Stomach (tissue), 9 donors: ENCODE measurements around the gene GCC1. TPM values are rescaled to one million over a fixed set of nuclear protein-coding genes. Genes with fewer than 3 reads are reported as not detected.

Experiments
- DNase-seq, 2 donors: peaks; one replicate each; pipeline versions ENCODE4 v3.0.0 to v3.0.0-alpha.2; 2013 to 2019
- H3K27ac ChIP-seq, 5 donors: fragments of 200-600 bp in 4 of 5; sonication (generic) in 4 of 5; one replicate each; pipeline ENCODE4 v1.5.1; 2013 to 2019; ENCODE audit warnings: mild to moderate bottlenecking in 1 of 5, moderate library complexity in 1 of 5
- H3K27me3 ChIP-seq, 3 donors: fragments of 200-600 bp; sonication (generic); one replicate each; pipeline ENCODE4 v1.5.1; 2017 to 2019; ENCODE audit warnings: mixed run types in 1 of 3
- H3K36me3 ChIP-seq, 4 donors: fragments of 200-600 bp; sonication (generic); 1 replicate in 3 of 4; 2 replicates in 1 of 4; pipeline ENCODE4 v1.5.1; 2016 to 2019
- H3K4me1 ChIP-seq, 4 donors: fragments of 200-600 bp; sonication (generic); one replicate each; pipeline ENCODE4 v1.5.1; 2016 to 2019
- H3K4me3 ChIP-seq, 4 donors: fragments of 200-600 bp; sonication (generic) in 3 of 4; one replicate each; pipeline ENCODE4 v1.5.1; 2016 to 2019; ENCODE audit warnings: mild to moderate bottlenecking in 1 of 4
- H3K9me3 ChIP-seq, 4 donors: fragments of 200-600 bp; sonication (generic); one replicate each; pipeline ENCODE4 v1.5.1; 2016 to 2019
- EP300 ChIP-seq: sonication (generic); formaldehyde crosslinking; IDR thresholded peaks from one replicate; pipeline ENCODE4 v1.6.1; 2017; ENCODE audit warnings: antibody characterized with exemption
- POLR2A ChIP-seq, 4 donors: fragments of 450-650 bp; IDR thresholded peaks; one replicate each; pipeline ENCODE4 v1.6.1; 2016; ENCODE audit warnings: antibody characterized with exemption in 4 of 4, control low read depth in 2 of 4, mild to moderate bottlenecking in 1 of 4, moderate library complexity in 1 of 4
- POLR2AphosphoS5 ChIP-seq, 3 donors: sonication (generic); formaldehyde crosslinking; IDR thresholded peaks; one replicate each; pipeline ENCODE4 v1.6.1; 2016; ENCODE audit warnings: antibody characterized with exemption in 3 of 3
- WGBS, 5 donors: extraction: QIAGEN DNeasy Blood & Tissue Kit in 3 of 5; methylation state at CpG; one replicate each; pipeline versions ENCODE4 v1.1.5 to v1.1.7; 2013 to 2018; 5-methylcytosine and 5-hydroxymethylcytosine counted together
- intact Hi-C: fragments of 100-400 bp; cut with DNase I; formaldehyde crosslinking; loops from one replicate; pipeline ENCODE4 v1.15.1; 2023; ENCODE audit warnings: low total_unique reads
- polyA plus RNA-seq, 3 donors: library from polyadenylated mRNA; stranded (reverse); fragments of 200-250 nt; gene quantifications; one replicate each; pipeline ENCODE4 v1.2.3, GENCODE V29; 2013
- total RNA-seq, 5 donors: library from RNA; depleted of rRNA; stranded (reverse); fragments of >200 nt; gene quantifications; one replicate each; pipeline versions ENCODE4 v1.1.0 to v1.2.3, GENCODE V29; 2014 to 2016
- TF ChIP-seq, protein P1 (sequence below), 7 experiments: fragments of 450-650 bp in 4 of 7; fragments of 200-600 bp in 3 of 7; sonication (generic) in 3 of 7; IDR thresholded peaks; one replicate each; pipeline ENCODE4 v1.5.1; 2016 to 2019; ENCODE audit warnings: antibody characterized with exemption in 7 of 7, control low read depth in 2 of 7, mild to moderate bottlenecking in 1 of 7
- donor health status: healthy with polysubstance abuse.
- donor health status: Bipolar disorder and iron deficiency.
- donor health status: healthy.

GCC1 gene
- total and polyA plus RNA-seq, 8 donors, result 2.9 to 37.9 (median 10.2) TPM

DNA sequence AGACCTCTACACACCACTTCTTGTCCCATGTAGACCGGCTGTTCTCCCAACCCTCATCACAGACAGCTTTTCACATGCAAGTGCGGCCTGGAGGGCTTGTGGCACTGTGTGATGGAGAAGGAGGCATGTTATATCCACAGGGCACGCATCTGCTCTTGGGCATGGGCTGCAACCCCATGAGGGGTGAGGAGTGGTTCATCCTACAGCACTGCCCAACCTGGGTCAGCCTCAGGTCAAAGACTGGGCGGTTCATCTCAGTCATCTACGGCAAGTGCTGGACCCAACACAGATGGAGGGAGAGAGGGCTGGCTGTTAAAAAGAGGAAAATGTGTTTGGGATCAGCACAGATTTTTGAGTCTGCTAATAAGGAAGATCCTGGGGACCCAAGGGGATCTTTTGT, 10.3 kb upstream of the GCC1 start:
- WGBS, 5 donors, result 88 to 96% (median 93%) methylated on average over 5 of the region's 5 CpGs
- Histone ChIP-seq H3K27ac (no peak overlapping the region), H3K9me3 (no peaks in the 10 kb centered on the region), H3K27me3 (no peaks in the 10 kb centered on the region), H3K36me3 (peaks cover 14 to 19% (median 18%) of the 10 kb centered on the region in 4 donors), H3K4me3 (no peak overlapping the region), H3K4me1 (peaks cover 0 to 6% (median 0%) of the 10 kb centered on the region in 4 donors)
- no peak for DNase-seq
- intact Hi-C loops, result loop anchor here (10.0 kb wide), 1 partner anchor 49 kb away; no protein-coding TSS in a partner anchor
- TF ChIP-seq POLR2A (IDR thresholded peaks at IDR 0.05) (no peak), POLR2AphosphoS5 (IDR thresholded peaks at IDR 0.05) (no peak), EP300 (no peak)
- TF ChIP-seq, protein P1, sequence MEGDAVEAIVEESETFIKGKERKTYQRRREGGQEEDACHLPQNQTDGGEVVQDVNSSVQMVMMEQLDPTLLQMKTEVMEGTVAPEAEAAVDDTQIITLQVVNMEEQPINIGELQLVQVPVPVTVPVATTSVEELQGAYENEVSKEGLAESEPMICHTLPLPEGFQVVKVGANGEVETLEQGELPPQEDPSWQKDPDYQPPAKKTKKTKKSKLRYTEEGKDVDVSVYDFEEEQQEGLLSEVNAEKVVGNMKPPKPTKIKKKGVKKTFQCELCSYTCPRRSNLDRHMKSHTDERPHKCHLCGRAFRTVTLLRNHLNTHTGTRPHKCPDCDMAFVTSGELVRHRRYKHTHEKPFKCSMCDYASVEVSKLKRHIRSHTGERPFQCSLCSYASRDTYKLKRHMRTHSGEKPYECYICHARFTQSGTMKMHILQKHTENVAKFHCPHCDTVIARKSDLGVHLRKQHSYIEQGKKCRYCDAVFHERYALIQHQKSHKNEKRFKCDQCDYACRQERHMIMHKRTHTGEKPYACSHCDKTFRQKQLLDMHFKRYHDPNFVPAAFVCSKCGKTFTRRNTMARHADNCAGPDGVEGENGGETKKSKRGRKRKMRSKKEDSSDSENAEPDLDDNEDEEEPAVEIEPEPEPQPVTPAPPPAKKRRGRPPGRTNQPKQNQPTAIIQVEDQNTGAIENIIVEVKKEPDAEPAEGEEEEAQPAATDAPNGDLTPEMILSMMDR (IDR thresholded peaks at IDR 0.05), result no peak

DNA sequence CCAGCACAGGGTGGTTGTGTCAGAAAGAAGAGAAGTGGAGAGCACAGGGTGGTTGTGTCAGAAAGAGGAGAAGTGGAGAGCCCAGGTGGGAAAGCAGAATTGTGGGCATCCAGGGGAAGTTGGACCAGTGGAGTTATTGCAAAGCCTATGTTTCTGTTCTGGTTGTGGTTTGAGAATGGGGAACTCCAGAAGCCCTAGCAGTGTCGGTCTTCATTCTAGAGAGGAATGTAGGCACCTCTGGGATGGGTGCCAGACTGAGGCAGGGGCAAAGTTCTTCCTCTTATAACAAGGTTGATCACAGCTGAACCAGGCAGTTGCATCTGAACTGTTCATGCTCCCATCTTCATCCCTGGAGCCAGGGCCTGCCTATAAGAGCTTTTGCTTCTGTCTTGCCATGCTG, 9.1 kb upstream of the GCC1 start:
- Histone ChIP-seq H3K27me3 (no peaks in the 10 kb centered on the region), H3K36me3 (peaks cover 17 to 30% (median 29%) of the 10 kb centered on the region in 4 donors), H3K9me3 (no peaks in the 10 kb centered on the region), H3K27ac (no peak overlapping the region), H3K4me1 (peaks cover 3 to 12% (median 9%) of the 10 kb centered on the region in 4 donors), H3K4me3 (no peak overlapping the region)
- TF ChIP-seq EP300 (no peak), POLR2A (IDR thresholded peaks at IDR 0.05) (no peak), POLR2AphosphoS5 (IDR thresholded peaks at IDR 0.05) (no peak)
- TF ChIP-seq, protein P1 (IDR thresholded peaks at IDR 0.05), result no peak
- intact Hi-C loops, result loop anchor here (10.0 kb wide), 1 partner anchor 50 kb away; no protein-coding TSS in a partner anchor
- no peak for DNase-seq
- WGBS, 5 donors, result 10 to 50% (median 38%) methylated on average over 1 of the region's 1 CpG

DNA sequence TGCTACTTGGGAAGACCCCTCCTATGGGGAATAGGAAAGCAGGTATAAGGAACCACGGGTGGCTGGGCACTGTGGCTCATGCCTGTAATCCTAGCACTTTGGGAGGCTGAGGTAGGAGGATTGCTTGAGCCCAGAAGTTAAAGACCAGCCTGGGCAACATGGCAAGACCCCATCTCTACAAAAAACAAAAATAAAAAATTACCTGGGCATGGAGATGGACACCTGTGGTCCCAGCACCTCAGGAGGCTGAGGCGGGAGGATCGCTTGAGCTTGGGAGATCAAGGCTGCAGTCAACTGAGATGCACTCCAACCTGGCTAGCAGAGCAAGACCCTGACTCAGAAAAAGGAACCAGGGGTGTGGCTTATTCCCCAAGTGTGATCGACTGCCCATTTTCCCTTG, 7.2 kb upstream of the GCC1 start:
- H3K4me1 ChIP-seq, result peaks cover 13 to 24% (median 21%) of the 10 kb centered on the region in 4 donors
- H3K4me3 ChIP-seq, result no peak overlapping the region
- intact Hi-C loops, result loop anchor here (10.0 kb wide), 1 partner anchor 52 kb away; no protein-coding TSS in a partner anchor
- TF ChIP-seq POLR2A (IDR thresholded peaks at IDR 0.05), result no peak
- no peak for TF ChIP-seq EP300
- TF ChIP-seq, protein P1 (IDR thresholded peaks at IDR 0.05), result no peak
- no peak for TF ChIP-seq POLR2AphosphoS5 (IDR thresholded peaks at IDR 0.05)
- H3K9me3 ChIP-seq, result no peaks in the 10 kb centered on the region
- H3K27ac ChIP-seq, result no peak overlapping the region
- peaks cover 17 to 30% (median 29%) of the 10 kb centered on the region in 4 donors for H3K36me3 ChIP-seq
- DNase-seq, result no peak
- H3K27me3 ChIP-seq, result no peaks in the 10 kb centered on the region
- WGBS, 5 donors, result 70 to 80% (median 77%) methylated on average over 4 of the region's 4 CpGs

DNA sequence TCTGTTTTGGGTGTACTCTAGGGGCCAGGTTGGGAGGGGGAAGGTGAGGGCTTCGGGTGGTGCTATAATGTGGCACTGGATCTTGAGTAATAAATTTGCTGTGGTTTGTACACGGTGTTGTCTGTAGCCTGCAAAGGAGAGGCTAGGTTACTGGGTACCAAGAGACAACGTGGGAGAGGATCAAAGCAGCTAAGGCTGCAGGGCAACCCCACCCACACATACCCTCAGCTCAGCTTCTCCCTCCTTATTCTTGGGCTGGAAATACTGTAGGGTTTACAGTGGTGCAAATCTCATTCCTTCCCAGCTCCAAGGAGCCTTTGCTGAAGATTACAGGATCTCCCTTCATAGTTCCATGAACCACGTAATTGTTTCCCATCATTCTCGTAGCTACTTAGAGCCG, 6.2 kb upstream of the GCC1 start:
- Histone ChIP-seq H3K36me3 (peaks cover 17 to 30% (median 29%) of the 10 kb centered on the region in 4 donors), H3K27me3 (no peaks in the 10 kb centered on the region), H3K4me3 (no peak overlapping the region), H3K9me3 (no peaks in the 10 kb centered on the region), H3K4me1 (peaks cover 15 to 31% (median 24%) of the 10 kb centered on the region in 4 donors), H3K27ac (no peak overlapping the region)
- intact Hi-C loops, result loop anchor here (10.0 kb wide), 1 partner anchor 53 kb away; no protein-coding TSS in a partner anchor
- TF ChIP-seq POLR2A (IDR thresholded peaks at IDR 0.05) (no peak), POLR2AphosphoS5 (IDR thresholded peaks at IDR 0.05) (no peak), EP300 (no peak)
- TF ChIP-seq, protein P1 (IDR thresholded peaks at IDR 0.05), result no peak
- 81 to 91% (median 85%) methylated on average over 6 of the region's 6 CpGs for WGBS, 5 donors
- no peak for DNase-seq
